Activated CD4-positive, alpha-beta T cell treated with anti-CD3 and anti-CD28 coated beads for 36 hours (primary cell): ENCODE data around the gene RPRD2. TPM values are rescaled to one million over a fixed set of nuclear protein-coding genes. Genes with fewer than 3 reads are reported as not detected.

Source experiments
- ATAC-seq: fragments of 200-7000 bp; cut with Tn5 transposase; one replicate; pipeline ENCODE4 v1.10.0; 2021; ENCODE audit warnings: mild to moderate bottlenecking, moderate library complexity
- CTCF ChIA-PET: fragments of 350-600 bp; sonication (Branson Sonifier 250); formaldehyde crosslinking; loops from one replicate; lab custom pipeline; 2021; ENCODE audit warnings: antibody characterized with exemption; lab: Charles Lee
- POLR2A ChIA-PET: fragments of 350-600 bp; sonication (Branson Sonifier 250); formaldehyde crosslinking; loops from one replicate; lab custom pipeline; 2021; ENCODE audit warnings: antibody characterized with exemption, inconsistent platforms; lab: Charles Lee
- DNase-seq: peaks from one replicate; pipeline ENCODE4 v3.0.0-alpha.2; 2020
- H3K27ac Mint-ChIP-seq: one replicate; pipeline ENCODE4 v1.8.0; 2021; ENCODE audit warnings: mixed read lengths
- H3K27me3 Mint-ChIP-seq: one replicate; pipeline ENCODE4 v1.8.0; 2021; ENCODE audit warnings: mixed read lengths
- H3K36me3 Mint-ChIP-seq: one replicate; pipeline ENCODE4 v1.8.0; 2021; ENCODE audit warnings: low read depth, mixed read lengths
- H3K4me1 Mint-ChIP-seq: one replicate; pipeline ENCODE4 v1.8.0; 2021; ENCODE audit warnings: mixed read lengths
- H3K4me3 Mint-ChIP-seq: one replicate; pipeline ENCODE4 v1.8.0; 2021; ENCODE audit warnings: mild to moderate bottlenecking, moderate library complexity, mixed read lengths
- H3K9me3 Mint-ChIP-seq: one replicate; pipeline ENCODE4 v1.8.0; 2021; ENCODE audit warnings: low read depth, mixed read lengths
- intact Hi-C, 2 experiments: fragments of 100-400 bp; cut with DNase I in 1 of 2; cut with micrococcal nuclease in 1 of 2; formaldehyde crosslinking; loops; one replicate each; pipeline versions ENCODE4 v1.14.2 to v1.15.1; 2022 to 2024; cut with DNase I, micrococcal nuclease
- total RNA-seq, 2 experiments: library from RNA; stranded (reverse); gene quantifications; one replicate each; pipeline ENCODE4 v1.2.3, GENCODE V29; 2021

The RPRD2 gene
- total RNA-seq, 2 experiments from 2014 or later: 24.4 to 32.2 TPM

DNA sequence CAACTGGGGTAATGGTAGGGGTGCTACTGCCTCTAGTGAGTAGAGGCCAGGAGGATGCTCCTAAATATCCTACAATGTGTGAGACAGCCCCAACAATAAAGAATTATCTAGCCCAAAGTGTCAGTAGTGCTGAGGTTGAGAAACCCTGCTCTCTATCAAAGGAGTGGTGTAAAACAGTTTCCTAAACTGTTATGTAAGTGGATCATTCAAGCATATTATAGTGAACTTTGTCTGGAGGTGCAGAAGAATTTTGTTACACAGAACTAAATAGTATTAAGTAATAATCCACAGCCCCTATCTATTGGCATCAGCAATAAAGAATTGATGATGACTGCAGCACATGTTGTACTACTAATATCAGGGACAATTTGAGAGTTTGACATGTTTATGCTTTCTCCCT, 103.0 kb downstream of the RPRD2 start:
- CTCF ChIA-PET: no interaction called here
- POLR2A ChIA-PET: no interaction called here
- Mint-ChIP-seq H3K4me1 (peaks cover 4% of the 10 kb centered on the region), H3K36me3 (peaks cover 30% of the 10 kb centered on the region), H3K4me3 (no peak overlapping the region), H3K27ac (no peak overlapping the region), H3K9me3 (no peaks in the 10 kb centered on the region), H3K27me3 (no peaks in the 10 kb centered on the region)
- intact Hi-C loops: loop anchor here in 1 of 2 experiments (10.0 kb wide), 1 partner anchor 508 kb away; the partner anchor contains the start of gene CERS2
- DNase-seq (no peak), ATAC-seq (no peak)

- no peaks in the 10 kb centered on the region for H3K27me3 Mint-ChIP-seq
- DNase-seq: no peak
- H3K4me3 Mint-ChIP-seq: no peak overlapping the region
- H3K27ac Mint-ChIP-seq: no peak overlapping the region
- H3K4me1 Mint-ChIP-seq: peaks cover 2% of the 10 kb centered on the region
- ChIA-PET CTCF (no interaction called here), POLR2A (no interaction called here)
- no peaks in the 10 kb centered on the region for H3K9me3 Mint-ChIP-seq
- peaks cover 33% of the 10 kb centered on the region for H3K36me3 Mint-ChIP-seq
- ATAC-seq: no peak
- intact Hi-C loops: loop anchor here in 1 of 2 experiments (10.0 kb wide), 1 partner anchor 506 kb away; the partner anchor contains the start of gene CERS2
Observed at GRCh38 chr1:150469291-150469690, 105.3 kb downstream of the RPRD2 start.

DNA sequence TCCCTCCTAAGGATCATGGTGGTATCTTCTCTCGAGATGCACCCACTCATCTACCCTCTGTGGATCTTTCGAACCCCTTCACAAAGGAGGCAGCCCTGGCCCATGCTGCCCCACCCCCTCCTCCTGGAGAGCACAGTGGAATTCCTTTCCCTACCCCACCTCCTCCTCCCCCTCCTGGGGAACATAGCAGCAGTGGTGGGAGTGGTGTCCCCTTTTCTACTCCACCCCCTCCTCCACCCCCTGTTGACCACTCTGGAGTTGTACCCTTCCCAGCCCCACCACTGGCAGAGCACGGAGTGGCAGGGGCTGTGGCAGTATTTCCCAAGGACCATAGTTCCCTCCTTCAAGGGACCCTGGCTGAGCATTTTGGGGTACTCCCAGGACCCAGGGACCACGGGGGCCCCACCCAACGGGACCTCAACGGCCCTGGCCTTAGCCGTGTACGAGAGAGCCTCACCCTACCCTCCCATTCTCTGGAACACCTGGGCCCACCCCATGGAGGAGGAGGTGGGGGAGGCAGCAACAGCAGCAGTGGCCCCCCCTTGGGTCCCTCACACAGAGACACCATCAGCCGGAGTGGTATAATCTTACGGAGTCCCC, 108.8 kb downstream of the RPRD2 start:
- CTCF ChIA-PET: no interaction called here
- H3K9me3 Mint-ChIP-seq: no peaks in the 10 kb centered on the region
- H3K4me3 Mint-ChIP-seq: no peak overlapping the region
- H3K4me1 Mint-ChIP-seq: peaks cover 8% of the 10 kb centered on the region
- DNase-seq (no peak), ATAC-seq (no peak)
- H3K36me3 Mint-ChIP-seq: peaks cover 23% of the 10 kb centered on the region
- POLR2A ChIA-PET: no interaction called here
- no peaks in the 10 kb centered on the region for H3K27me3 Mint-ChIP-seq
- H3K27ac Mint-ChIP-seq: no peak overlapping the region
- intact Hi-C loops: no loop called here

DNA sequence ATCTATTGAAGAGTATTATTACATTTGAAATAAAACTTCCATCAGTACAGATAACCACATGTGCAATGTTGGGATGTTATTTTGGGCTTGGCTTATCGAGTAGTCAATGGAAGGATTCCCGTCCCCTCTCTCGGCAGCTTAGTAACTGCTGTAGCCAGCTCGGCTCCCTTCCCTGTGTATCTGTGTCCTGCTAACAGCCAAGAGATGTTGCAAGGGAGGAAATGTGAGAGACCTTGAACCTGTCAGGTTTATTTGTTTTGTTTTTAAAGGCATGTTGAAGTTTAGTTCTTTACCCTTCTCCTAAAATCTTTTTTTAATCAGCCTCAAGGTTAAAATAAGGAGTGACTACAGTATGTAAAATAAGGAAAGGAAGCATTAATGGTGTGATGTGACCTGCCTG, 109.7 kb downstream of the RPRD2 start:
- Mint-ChIP-seq H3K4me1 (peaks cover 10% of the 10 kb centered on the region), H3K36me3 (peaks cover 23% of the 10 kb centered on the region), H3K4me3 (no peak overlapping the region), H3K9me3 (no peaks in the 10 kb centered on the region), H3K27me3 (no peaks in the 10 kb centered on the region), H3K27ac (peak overlapping the region; percentile 25)
- ATAC-seq (no peak), DNase-seq (no peak)
- ChIA-PET CTCF (no interaction called here), POLR2A (no interaction called here)
- intact Hi-C loops: no loop called here

DNA sequence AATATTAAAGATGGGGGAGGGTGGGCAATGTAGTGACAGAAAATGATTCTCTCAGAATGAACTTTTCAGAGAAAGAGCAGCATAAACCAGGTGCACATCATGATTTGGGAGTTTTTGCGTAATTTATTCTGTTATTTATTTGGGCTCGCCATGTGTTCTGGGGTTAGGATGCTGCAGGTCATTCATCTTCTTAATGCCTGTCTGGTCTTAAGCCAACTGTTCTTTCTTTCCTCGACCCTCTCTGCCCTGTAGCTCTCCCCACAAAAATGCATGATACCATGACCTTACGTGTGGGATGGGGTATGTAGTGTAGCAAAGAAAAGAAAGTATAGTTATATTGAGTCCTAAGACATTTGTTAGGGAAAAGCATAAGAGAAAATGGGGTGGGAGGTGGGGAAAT, 110.9 kb downstream of the RPRD2 start:
- DNase-seq: no peak
- Mint-ChIP-seq H3K27ac (no peak overlapping the region), H3K4me1 (peaks cover 10% of the 10 kb centered on the region), H3K36me3 (peaks cover 23% of the 10 kb centered on the region), H3K9me3 (no peaks in the 10 kb centered on the region), H3K27me3 (no peaks in the 10 kb centered on the region), H3K4me3 (no peak overlapping the region)
- ATAC-seq: no peak
- intact Hi-C loops: loop anchor here in 1 of 2 experiments (5.0 kb wide), 1 partner anchor 42 kb away; the partner anchor contains the start of gene FALEC
- ChIA-PET CTCF (interaction anchor here (0.6 to 0.9 kb wide), 3 partner anchors 12 to 145 kb away, joined by 3 to 5 read pairs (median 3); no protein-coding TSS in a partner anchor), POLR2A (no interaction called here)

- ChIA-PET POLR2A (no interaction called here), CTCF (interaction anchor here (1.2 kb wide), 1 partner anchor 13 kb away, joined by 5 read pairs; no protein-coding TSS in a partner anchor)
- H3K27me3 Mint-ChIP-seq: no peaks in the 10 kb centered on the region
- no peak for DNase-seq
- peaks cover 7% of the 10 kb centered on the region for H3K36me3 Mint-ChIP-seq
- no peak overlapping the region for H3K4me3 Mint-ChIP-seq
- intact Hi-C loops: loop anchor here in 1 of 2 experiments (5.0 kb wide), 1 partner anchor 41 kb away; the partner anchor contains the start of gene FALEC
- no peaks in the 10 kb centered on the region for H3K9me3 Mint-ChIP-seq
- ATAC-seq: no peak
- no peak overlapping the region for H3K27ac Mint-ChIP-seq
- peaks cover 10% of the 10 kb centered on the region for H3K4me1 Mint-ChIP-seq
Observed at GRCh38 chr1:150476754-150477153, 112.8 kb downstream of the RPRD2 start.

GRCh38 chr1:150477320-150477719, 113.4 kb downstream of the RPRD2 start:
- ChIA-PET POLR2A (no interaction called here), CTCF (no interaction called here)
- Mint-ChIP-seq H3K4me3 (no peak overlapping the region), H3K4me1 (peaks cover 10% of the 10 kb centered on the region), H3K27ac (no peak overlapping the region), H3K36me3 (peaks cover 5% of the 10 kb centered on the region), H3K9me3 (no peaks in the 10 kb centered on the region), H3K27me3 (no peaks in the 10 kb centered on the region)
- ATAC-seq (no peak), DNase-seq (no peak)
- intact Hi-C loops: loop anchor here in 1 of 2 experiments (5.0 kb wide), 1 partner anchor 40 kb away; the partner anchor contains the start of gene FALEC

GRCh38 chr1:150477733-150478132, 113.8 kb downstream of the RPRD2 start:
- CTCF ChIA-PET: no interaction called here
- POLR2A ChIA-PET: no interaction called here
- intact Hi-C loops: loop anchor here in 1 of 2 experiments (5.0 kb wide), 1 partner anchor 40 kb away; the partner anchor contains the start of gene FALEC
- DNase-seq (no peak), ATAC-seq (no peak)
- Mint-ChIP-seq H3K27ac (no peak overlapping the region), H3K36me3 (peaks cover 5% of the 10 kb centered on the region), H3K4me3 (no peak overlapping the region), H3K9me3 (no peaks in the 10 kb centered on the region), H3K27me3 (no peaks in the 10 kb centered on the region), H3K4me1 (peaks cover 10% of the 10 kb centered on the region)

GRCh38 chr1:150479370-150479769, 115.4 kb downstream of the RPRD2 start:
- Mint-ChIP-seq H3K27me3 (no peaks in the 10 kb centered on the region), H3K4me3 (no peak overlapping the region), H3K9me3 (no peaks in the 10 kb centered on the region), H3K27ac (no peak overlapping the region), H3K36me3 (no peaks in the 10 kb centered on the region), H3K4me1 (peaks cover 10% of the 10 kb centered on the region)
- ATAC-seq: no peak
- ChIA-PET CTCF (no interaction called here), POLR2A (no interaction called here)
- no peak for DNase-seq
- intact Hi-C loops: loop anchor here in 1 of 2 experiments (5.0 kb wide), 1 partner anchor 38 kb away; the partner anchor contains the start of gene FALEC

DNA sequence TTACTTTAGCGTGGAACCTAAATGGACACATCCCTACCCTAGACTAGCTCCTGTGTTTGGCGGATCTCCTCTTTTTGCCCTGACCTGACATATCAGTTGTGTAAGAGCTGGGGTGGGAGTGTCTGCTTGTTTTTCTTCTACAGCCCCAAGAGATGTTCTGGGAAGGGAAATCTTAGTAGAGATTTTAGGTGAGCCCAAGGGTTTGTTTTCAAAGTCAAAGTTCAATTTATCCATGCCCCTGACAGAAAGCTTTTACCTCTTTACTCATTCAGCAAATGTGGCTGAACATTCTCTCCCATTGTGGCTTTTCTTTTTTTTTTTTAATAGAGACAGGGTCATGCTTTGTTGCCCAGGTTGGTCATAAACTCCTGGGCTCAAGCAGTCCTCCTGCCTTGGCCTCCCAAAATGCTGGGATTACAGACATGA, 116.0 kb downstream of the RPRD2 start:
- no peak overlapping the region for H3K27ac Mint-ChIP-seq
- H3K4me1 Mint-ChIP-seq: peaks cover 10% of the 10 kb centered on the region
- H3K9me3 Mint-ChIP-seq: no peaks in the 10 kb centered on the region
- H3K36me3 Mint-ChIP-seq: no peaks in the 10 kb centered on the region
- POLR2A ChIA-PET: no interaction called here
- ATAC-seq (no peak), DNase-seq (no peak)
- no peak overlapping the region for H3K4me3 Mint-ChIP-seq
- intact Hi-C loops: loop anchor here in 1 of 2 experiments (5.0 to 10.0 kb wide), 3 partner anchors 37 to 225 kb away; partner anchors contain the start of genes CA14, ENSA and FALEC
- CTCF ChIA-PET: no interaction called here
- H3K27me3 Mint-ChIP-seq: no peaks in the 10 kb centered on the region

GRCh38 chr1:150484431-150484830, 120.5 kb downstream of the RPRD2 start:
- ChIA-PET POLR2A (no interaction called here), CTCF (interaction anchor here (0.6 to 1.2 kb wide), 2 partner anchors 16 to 75 kb away, joined by 3 read pairs; no protein-coding TSS in a partner anchor)
- Mint-ChIP-seq H3K4me3 (no peak overlapping the region), H3K9me3 (no peaks in the 10 kb centered on the region), H3K36me3 (peaks cover 3% of the 10 kb centered on the region), H3K27ac (no peak overlapping the region), H3K27me3 (no peaks in the 10 kb centered on the region), H3K4me1 (peaks cover 13% of the 10 kb centered on the region)
- intact Hi-C loops: loop anchor here in 1 of 2 experiments (10.0 kb wide), 2 partner anchors 140 to 230 kb away; partner anchors contain the start of genes CA14 and ENSA
- no peak for ATAC-seq
- DNase-seq: no peak
